SHP77 treated with DMSO at 0.1 percent for 48 hours (cell line): ENCODE data around the gene MLXIPL.
"Not testable (repeated sequence)": the region's sequence is repeated elsewhere in the genome, so short reads cannot be mapped to it uniquely, and the experiment has no call there.

Source experiments
- DNase-seq: peaks from one replicate; lab custom pipeline; 2025; lab: John Stamatoyannopoulos, UW

MLXIPL gene

DNA sequence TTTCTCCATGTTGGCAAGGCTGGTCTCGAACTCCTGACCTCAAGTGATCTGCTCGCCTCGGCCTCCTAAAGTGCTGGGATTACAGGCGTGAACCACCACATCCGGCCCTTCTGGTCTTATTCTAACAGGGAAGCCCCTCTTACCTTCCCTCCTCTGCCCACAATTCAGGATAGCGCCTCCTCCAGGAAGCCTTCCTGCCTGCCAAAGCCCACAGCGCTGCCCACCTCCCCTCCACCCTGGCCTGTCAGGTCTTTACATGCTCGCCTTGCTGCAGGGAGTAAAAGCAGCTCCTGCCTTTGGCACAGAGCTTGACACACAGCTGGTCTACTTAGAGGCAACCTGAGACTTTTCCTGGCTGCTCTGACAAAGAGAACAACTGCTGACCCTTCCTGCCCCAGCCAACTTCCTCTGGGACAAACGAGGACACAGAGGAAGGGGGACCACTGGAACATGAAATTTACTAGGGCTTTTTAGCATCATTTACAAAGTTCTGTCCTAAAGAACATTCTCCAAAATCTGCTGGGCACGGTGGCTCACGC lies 13.2 kb downstream of the MLXIPL start:
- DNase-seq = no peak

DNA sequence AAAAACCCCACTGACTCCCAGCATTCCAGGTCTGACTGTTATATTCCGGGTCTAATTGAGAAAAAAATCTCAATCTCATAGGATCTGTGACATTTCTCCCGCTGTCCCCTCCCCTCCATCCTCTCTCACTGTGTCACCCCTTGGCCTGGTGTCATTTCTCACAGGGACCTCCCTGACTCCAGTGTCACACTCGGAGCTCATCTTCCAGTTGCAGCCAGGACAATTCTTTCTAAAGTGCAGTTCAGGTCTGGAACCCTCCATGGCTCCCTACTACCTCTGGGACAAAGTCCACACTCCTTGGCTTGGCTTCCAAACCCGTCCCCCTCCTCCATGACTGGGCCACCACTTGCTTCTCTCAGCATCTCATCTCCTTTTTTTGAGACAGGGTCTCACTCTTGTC lies 14.2 kb downstream of the MLXIPL start:
- DNase-seq = no peak

DNA sequence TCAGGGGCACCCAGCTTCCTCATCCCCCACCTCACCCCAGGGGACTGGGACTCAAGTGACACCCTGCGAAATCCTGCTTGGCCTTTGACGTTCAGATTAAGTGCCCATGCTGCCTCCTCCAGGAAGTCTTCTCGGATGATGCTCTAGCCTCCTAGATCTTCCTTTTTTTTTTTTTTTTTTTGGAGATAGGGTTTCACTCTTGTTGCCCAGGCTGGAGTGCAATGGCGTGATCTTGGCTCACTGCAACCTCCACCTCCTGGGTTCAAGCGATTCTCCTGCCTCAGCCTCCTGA lies 16.7 kb downstream of the MLXIPL start:
- not testable (repeated sequence) for DNase-seq

DNA sequence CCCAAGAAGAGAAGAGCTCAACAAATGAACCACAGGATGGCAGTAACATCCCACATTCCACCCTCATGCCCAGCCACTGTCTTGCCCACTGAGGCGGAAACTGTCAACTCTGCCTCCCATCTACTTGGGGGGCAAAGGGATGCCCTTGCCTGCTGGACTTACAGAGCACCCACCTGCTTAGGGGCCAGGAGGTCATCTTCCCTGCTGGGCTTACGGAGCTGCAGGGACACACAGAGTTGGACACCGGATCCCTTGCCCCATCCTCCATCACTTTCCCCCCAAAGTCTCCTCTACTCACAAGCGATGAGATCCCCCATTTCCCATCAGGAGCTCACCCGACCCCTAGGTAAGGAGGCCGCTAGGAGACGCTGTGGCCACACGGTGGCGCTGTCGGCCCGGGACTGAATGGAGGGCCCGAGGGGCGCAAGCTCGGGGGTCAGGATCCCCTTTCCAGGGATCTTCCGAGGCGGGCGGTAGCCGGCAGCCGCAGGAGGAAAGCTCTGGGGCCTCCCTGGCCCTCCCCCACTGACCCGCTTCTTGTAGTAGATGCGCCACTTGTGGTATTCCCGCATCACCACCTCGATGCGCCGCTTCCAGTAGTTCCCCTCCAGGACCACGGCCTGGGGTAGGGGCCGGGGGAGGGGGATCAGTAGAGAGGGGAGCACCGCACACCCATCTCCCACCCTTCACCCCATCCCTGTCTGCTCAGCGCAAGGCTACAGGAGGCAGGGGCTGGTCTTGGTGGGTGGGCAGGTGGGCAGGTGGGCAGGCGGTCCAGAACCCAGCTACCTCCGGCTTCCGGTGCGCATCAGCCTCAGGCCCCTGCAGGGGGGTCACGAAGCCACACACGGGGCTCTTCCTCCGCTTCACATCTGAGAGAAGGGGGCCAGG lies 17.3 kb downstream of the MLXIPL start:
- DNase-seq = no peak

DNA sequence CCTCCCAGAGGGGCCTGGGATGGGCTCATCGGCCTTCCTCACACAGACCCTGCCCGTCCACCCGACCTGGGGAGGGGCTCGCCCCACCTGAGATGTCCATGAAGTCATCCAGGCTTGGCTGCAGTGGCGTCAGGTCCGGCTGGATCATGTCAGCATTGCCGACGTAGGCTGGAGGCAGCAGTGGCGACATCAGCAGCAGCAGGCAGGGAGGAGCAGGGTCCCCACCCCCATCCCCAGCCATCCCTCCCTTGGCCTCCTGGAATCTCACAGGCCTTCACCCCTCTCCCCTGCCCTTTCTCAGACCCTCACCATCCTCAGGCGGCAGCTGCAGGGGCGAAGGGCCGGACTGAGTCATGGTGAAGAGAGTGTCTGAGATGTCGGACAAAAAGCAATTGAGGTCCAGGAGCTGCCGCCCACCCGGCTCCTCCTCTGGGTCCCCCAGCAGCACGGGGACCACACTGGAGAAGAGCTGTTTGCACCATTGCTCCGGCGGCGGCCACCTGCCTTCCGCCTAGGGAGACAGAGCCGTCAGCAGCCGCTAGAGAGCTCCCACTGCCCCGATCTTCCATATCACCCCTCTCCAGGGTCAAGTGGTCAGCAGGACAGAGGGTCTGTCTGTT lies 18.6 kb downstream of the MLXIPL start:
- DNase-seq = no peak

DNA sequence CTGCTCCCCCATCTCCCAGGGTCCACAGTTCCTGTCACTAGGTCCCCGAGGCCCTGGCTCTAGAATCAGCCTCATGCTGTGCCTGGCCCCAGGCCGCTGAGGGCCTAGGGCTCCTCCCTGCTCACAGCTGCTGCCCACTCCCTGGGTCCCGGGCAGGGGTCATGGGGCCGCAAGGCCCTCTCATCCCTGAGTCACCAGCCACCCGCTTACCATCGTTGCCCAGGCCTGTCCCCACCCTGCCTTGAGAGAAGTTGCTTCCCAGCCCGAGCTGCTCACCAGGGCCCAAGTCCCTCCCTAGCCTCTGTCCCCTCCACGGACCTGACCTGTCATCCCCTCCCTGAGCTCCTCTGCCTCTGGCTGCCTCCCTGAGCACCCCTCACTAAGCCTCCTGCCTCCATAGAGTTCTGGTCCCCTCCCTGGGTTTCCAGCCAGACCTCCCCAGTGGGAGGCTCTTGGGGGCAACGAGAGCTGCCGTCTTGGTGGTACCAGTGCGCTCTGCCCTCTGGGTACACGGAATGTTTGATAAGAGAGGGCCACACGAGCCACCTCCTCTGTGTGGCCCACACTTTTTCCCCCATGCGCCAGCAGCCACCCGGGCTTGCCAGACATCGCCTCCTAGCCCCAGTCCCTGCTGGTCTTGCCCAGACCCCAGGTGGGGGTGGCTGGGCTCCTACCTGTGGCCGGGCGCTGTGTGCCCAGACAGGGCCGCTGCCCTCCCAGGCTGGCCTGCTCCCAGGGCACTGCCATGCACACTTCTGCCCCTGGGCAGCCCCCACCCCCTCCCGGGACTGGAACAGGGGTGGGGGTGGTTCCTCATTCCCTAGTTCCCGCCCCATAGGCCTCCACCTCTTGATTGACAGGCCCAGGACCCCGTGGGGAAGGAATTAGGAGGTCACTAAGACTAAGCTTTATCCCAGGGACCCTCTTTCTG lies 21.3 kb downstream of the MLXIPL start:
- no peak for DNase-seq

DNA sequence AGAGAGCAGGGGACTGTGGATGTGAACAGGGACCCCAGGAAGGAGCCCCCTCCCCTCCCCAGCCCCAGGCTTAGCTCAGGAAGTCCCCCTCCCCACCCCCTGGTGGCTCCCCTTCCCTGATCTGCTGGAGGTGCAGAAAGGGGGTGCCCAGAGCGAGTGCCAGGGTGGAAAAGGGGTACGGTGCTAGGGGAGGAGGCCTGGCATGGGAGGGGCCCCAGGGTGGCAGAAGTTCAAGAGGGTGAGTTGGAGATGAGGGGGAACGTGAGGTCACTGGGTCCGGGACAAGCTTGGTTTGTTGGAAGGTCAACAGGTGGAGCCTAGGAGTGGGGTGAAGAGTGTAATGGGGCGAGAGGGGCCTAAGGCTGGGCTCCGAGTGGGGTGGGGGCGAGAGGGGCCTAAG lies 24.4 kb downstream of the MLXIPL start:
- no peak for DNase-seq

DNA sequence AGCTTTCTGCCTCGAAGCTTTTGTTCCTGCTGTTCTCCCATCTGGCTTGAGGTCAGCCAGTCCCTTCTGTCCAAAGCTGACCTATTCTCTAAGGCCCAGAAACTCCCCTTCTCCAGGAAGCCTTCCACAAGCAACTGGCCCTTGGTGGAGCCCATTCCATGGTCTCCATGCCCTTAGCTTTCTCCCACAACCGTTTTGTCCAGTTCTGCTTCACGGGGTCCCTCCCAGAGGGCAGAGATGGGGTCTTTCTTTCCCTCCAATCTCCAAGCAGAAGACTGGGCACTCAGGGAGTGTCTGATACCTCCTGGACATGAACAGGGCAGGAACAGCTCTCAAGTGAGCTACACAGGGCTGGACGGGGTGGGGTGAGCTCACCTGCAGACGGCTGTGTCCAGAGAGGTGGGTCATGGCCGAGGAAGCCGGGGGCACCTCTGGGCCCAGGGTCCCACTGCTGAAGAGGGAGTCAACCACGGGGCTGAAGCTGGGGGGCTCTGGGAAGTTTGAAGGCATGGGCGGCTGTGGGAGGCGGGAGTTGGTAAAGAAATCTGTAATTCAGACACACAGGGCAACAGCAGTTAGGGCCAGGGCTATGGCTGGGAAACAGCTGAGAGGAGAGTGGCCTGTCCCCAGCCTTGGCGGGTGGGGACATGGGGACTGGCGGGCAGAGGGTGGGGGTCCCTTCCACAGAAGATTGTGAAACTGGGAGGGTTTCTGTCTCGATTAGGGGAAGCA lies 25.0 kb downstream of the MLXIPL start:
- no peak for DNase-seq

DNA sequence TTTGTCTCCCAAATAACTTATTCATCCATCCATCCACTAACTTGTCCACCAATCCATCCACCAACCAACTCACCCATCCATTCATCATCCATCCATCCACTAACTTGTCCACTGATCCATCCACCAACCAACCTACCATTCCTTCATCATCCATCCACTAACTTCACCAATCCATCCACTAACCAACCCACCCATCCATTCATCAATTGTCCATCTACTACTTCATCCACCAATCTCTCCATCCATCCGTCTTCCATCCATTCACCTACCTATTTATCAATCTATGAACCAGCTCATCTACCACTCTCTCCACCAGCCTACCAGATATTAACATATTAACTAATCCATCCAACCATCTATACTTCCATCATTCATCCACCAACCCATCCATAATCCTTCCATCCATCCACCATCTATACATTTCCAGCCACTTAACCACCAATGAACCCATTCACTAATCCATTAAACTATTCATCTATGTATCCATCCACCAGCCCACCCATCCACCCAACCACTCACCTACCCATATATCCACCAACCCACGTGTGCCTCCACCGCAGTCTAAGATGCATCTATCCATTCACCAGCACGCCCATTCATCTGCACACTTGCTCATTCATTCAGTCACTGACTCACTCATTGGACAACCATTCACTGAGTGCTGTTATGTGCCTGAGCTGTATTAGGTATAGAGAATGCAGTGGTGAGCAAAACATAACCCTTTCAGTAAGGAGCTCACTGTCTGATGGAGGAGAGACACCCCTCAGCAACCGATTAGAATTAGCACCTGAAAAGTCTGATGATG lies 26.1 kb downstream of the MLXIPL start:
- DNase-seq = no peak

DNA sequence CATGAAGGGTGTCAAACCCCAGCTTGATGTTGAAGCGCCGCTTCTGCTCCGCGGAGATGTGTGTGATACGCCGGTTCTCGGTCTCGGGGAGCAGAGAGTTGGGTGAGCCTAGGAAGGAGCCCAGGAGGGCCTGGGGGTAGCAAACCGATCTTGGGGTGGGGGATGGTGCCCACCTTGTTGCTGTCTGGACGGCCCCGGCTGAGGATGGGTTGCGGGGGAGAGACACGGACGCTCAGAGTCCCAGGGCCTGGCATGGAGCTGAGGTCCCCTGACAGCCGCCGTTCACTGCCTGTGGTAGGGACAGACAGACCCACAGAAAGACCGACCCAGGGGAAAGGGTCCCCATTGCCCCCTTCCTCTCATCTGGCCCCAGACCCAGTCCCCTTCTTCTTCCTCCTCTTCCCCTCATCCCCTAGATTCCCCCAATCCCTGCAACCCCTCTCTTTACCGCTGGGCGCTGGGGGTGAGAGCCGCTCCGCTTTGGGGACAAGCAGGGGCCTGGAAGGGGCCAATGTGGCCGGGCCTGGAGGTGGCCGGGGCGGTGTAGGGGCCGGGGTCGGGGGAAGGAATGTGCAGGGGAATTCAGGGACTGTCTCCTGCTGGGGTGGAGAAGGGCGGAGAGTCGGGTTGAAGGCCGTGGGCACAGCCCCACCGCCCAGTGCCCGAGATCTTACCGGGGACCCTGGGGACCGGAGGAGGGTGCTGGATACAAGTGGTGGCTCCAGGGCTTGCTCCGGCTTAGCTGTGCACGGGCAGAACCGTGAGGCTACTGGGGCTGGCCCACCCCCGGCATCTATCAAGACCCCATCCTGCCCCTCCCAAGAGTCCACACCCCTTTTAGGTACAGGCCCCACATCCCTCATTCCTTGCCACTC lies 27.9 kb downstream of the MLXIPL start:
- no peak for DNase-seq

DNA sequence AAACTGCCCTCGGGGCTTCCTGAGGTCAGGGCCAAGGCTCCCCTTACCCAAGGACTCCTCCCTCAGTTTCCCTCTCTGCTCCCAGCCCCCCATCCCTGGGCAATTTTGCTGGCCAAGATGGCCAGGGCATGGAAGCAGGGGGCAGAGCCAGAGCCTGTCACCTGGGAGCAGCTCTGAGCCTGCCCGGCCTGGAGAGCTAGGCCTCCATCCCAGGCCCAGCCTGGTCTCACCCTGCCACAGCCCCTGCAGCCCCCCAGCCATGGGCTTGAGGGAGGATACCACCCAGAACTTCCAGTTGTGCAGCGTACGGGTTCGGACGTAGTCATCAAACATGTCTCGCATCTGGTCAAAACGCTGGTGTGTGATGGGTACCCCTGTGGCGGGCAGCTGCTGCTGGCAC lies 29.0 kb downstream of the MLXIPL start:
- no peak for DNase-seq

DNA sequence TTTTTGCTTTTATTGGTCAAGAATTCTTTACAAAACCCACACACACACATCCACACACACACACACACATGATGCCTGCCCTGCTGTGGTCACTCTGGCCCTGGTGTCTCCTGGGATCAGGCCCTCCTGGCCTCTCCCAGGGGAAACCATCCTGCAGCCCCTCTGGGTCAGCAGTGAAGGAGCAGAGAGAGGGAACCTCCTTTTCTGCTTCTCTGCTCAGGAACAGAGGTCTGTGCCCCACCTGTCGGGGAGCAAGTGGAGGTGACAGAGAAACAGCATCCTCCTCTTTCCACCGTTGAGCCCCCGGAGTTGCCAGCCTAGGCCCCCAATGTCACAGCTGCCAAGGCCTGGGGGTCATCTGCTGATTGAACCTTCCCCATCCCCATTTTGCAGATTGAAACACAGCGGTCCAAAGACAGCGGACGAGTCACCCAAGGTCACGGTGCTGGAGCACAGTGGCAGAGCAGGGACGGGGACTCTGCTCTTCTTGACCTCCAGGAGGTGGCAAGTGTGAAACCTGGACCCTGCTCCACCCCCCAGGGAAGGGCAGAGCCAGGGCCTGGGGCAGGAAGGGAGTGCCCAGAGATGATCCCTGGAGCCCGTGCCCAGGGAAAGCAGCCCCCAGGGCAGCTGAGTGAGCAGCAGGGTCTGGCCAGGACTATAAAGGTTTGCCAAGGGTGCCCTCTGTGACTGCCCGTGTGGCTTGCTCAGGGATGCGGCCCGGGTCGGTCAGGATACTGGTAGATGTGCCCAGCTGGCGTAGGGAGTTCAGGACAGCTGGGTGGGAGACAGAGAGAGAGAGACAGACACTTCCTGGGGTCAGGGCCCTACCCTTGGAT lies 30.9 kb downstream of the MLXIPL start:
- DNase-seq = no peak

DNA sequence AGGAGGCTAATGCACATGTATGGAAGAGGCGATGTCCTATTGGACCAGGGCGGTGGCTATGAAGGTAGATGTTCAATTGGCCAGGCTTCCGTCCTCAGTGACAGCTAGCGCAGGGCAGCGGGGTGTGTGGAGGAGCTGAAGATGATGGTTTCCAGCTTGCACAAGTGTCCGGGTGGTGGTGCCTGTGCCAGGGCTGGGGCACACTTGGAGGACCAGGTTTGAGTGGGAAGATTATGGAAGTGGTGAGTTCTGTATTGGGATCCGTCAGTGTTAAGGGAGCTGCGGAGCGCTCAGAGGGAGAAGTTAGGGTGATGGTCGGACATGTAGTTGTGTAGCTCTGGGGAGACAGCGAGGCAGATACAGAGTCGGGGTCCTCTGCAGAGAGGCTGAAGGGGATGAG lies 37.4 kb downstream of the MLXIPL start:
- DNase-seq = no peak

DNA sequence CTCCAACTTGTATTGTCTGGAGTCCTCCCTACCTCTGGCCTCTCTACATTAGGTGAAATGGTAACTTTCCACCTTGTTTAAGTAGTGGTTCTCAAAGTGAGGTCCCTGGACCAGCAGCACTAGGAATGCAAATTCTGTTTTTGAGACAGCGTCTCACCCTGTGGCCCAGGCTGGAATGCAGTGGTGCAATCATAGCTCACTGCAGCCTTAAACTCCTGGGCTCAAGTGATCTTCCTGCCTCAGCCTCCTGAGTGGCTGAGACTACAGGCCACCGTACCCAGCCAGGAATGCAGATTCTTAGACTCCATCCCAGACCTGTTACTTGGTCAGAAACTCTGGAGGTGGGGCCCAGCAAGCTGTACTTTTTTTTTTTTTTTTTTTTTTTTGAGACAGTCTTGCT lies 39.1 kb downstream of the MLXIPL start:
- DNase-seq = no peak

DNA sequence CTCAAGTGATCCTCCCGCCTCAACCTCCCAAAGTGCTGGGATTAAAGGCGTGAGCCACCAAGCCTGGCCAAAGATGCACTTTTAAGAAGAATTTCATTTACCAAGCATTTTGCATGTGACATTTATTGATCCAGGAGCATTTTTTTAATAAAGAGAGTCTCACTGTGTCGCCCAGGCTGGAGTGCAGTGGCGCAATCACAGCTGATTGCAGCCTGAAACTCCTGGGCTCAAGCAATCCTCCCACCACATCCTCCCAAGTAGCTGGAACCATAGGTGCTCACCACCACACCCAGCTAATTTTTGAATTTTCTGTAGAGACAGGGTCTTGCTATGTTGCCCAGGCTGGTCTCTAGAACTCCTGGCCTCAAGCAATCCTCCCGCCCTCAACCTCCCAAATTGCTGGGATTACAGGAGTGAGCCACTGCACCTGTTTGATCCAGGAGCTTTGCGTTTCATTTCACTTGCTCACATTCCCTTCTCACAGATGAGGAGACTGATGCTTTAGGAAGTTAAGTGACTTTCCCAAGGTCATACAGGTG lies 41.6 kb downstream of the MLXIPL start:
- no peak for DNase-seq

DNA sequence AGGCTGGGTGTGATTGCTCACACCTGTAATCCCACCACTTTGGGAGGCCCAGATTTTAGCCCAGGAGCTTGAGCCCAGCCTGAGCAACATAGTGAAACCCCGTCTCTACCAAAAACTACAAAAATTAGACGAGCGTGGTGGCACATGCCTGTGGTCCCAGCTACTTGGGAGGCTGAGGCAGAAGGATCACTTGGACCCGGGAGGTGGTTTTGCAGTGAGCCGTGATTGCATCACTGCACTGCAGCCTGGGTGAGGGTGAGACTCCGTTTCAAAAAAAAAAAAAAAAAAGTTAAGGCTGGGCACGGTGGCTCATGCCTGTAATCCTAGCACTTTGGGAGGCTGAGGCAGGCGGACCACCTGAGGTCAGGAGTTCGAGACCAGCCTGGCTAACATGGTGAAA lies 43.3 kb downstream of the MLXIPL start:
- DNase-seq = not testable (repeated sequence)

DNA sequence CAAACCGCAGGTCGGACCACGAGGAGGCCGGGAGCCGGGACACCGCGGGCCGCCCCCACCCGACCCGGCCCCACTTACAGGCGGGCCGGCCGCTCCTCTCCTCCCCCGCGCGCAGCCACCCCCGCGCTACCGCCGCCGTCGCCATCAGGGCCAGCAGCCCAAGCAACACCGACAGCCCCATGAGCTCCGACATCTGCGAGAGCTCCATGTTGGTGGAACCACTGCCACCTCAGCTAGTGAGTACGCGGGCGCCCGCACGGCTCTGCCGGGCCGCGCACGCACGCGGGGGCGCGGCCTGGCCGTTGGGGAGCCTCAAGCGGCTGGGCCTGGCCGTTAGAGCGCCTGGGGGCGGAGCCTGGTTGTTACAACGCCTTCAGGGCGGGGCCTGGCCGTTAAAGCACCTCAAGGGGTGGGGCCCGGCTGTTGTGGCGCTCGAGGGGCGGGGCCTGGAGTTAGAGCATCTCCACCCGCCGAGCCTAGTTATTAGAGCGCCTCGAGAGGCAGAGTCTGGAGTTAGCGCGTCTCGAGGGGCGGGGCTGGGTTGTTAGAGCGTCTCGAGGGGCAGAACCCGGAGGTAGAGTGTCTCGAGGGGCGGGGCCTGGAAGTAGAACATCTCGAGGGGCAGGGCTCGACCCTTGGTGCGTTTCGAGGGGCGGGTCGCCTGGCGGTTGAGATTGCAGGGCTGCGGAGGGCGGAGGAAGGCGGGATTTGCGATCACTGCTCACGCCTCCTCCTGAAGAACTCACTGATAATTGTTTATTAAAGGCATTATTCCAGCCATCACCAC lies 45.8 kb downstream of the MLXIPL start, which contains the start of gene TBL2:
TBL2 (minus strand) TSS at position 238 of the 787 bp plus-strand sequence; CDS start at position 208, 30 bp downstream.
- peak; percentile 87 for DNase-seq
